GM12891 (cell line): ENCODE data around the gene RPUSD2.

ENCODE experiments used
- POLR2A ChIP-seq: IDR thresholded peaks from 2 replicates; pipeline ENCODE4 v1.6.1; 2011; ENCODE audit warnings: low read depth, low read length, control low read depth
- POLR2AphosphoS5 ChIP-seq: IDR thresholded peaks from 2 replicates; pipeline ENCODE4 v1.6.1; 2011; ENCODE audit warnings: low read depth, low read length, control low read depth
- TAF1 ChIP-seq: IDR thresholded peaks from 2 replicates; pipeline ENCODE4 v1.6.1; 2011; ENCODE audit warnings: low read depth, low read length, control low read depth

DNA sequence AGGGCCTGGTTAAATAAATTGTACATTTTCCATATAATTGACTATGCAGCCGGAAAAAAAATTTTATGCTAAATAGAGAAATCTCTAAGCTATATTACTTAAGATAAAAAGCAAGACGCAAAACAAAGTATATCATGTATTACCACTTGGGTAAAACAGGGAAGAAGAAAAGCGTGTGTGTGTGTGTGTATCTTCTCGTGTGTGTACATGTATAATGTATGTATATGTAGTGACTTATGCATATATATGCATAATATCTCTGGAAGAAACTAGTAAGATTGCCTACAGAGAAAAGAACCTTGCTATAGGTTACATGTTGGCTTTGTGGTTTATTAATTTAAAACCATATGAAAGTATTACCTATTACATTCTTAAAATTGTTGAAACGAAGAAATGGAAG, 44.0 kb downstream of the RPUSD2 start:
- TF ChIP-seq TAF1 (no peak), POLR2A (no peak), POLR2AphosphoS5 (no peak)
